ENCODE data around the gene NME8.
A peak's percentile ranks its signal among the peaks of the same experiment; 100 is the strongest.
"Not testable (repeated sequence)": the region's sequence is repeated elsewhere in the genome, so short reads cannot be mapped to it uniquely, and the experiment has no call there.

Gene NME8, protein sequence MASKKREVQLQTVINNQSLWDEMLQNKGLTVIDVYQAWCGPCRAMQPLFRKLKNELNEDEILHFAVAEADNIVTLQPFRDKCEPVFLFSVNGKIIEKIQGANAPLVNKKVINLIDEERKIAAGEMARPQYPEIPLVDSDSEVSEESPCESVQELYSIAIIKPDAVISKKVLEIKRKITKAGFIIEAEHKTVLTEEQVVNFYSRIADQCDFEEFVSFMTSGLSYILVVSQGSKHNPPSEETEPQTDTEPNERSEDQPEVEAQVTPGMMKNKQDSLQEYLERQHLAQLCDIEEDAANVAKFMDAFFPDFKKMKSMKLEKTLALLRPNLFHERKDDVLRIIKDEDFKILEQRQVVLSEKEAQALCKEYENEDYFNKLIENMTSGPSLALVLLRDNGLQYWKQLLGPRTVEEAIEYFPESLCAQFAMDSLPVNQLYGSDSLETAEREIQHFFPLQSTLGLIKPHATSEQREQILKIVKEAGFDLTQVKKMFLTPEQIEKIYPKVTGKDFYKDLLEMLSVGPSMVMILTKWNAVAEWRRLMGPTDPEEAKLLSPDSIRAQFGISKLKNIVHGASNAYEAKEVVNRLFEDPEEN

DNA sequence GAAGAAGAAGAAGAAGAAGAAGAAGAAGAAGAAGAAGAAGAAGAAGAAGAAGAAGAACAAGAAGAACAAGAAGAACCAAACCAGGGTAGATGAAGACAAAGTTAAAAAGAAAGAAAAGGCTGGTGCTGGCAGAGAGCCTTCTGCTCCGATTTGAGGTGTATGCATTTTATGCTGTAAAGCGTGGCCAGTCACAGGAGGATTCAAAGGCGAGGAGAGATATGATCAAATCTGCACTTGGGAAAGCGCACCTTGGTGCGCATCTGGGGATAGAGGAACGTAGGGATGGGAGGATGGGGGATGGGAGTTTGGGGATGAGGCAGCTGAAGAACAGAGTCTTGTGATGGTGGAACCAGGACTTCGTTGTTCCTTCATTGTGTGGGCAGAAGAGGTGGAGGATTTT, at the start of gene NME8:
TSS of gene NME8 (plus strand) at position 301 of the 400 bp plus-strand sequence. CDS start 1,670 bp downstream, outside the sequence.
- DNase-seq (ENCODE audit: low spot score): no peak
- TF ChIP-seq, protein P1, sequence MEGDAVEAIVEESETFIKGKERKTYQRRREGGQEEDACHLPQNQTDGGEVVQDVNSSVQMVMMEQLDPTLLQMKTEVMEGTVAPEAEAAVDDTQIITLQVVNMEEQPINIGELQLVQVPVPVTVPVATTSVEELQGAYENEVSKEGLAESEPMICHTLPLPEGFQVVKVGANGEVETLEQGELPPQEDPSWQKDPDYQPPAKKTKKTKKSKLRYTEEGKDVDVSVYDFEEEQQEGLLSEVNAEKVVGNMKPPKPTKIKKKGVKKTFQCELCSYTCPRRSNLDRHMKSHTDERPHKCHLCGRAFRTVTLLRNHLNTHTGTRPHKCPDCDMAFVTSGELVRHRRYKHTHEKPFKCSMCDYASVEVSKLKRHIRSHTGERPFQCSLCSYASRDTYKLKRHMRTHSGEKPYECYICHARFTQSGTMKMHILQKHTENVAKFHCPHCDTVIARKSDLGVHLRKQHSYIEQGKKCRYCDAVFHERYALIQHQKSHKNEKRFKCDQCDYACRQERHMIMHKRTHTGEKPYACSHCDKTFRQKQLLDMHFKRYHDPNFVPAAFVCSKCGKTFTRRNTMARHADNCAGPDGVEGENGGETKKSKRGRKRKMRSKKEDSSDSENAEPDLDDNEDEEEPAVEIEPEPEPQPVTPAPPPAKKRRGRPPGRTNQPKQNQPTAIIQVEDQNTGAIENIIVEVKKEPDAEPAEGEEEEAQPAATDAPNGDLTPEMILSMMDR (IDR thresholded peaks at IDR 0.05; ENCODE audit: extremely low read depth, missing control alignments): no peak

DNA sequence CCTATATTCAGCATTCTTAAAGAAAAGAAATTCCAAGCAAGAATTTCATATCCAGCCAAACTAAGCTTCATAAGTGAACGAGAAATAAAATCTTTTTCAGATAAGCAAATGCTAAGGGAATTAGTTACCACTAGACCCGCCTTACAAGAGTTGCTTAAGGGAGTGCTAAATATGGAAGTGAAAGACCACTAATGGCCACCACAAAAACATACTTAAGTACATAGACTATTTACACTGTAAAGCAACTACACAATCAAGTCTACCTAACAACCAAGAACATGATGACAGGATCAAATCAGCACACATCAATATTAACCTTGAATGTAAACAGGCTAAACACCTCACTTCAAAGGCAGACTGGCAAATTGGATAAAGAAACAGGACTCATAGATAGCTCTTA, 42.2 kb upstream of the NME8 start:
- DNase-seq (ENCODE audit: low spot score): no peak
- TF ChIP-seq, protein P1 (IDR thresholded peaks at IDR 0.05; ENCODE audit: extremely low read depth, missing control alignments): no peak

DNA sequence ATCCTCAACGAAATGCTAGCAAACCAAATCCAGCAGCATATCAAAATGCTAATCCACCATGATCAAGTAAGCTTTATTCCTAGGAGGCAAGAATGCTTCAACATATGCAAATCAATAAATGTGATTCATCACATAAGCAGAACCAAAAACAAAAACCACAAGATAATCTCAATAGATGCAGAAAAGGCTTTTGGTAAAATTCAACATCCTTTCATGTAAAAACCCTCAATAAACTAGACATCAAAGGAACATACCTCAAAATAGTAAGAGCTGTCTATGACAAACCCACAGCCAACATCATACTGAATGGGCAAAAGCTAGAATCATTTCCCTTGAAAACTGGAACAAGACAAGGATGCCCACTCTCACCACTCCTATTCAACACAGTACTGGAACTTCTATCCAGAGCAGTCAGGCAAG, 36.2 kb upstream of the NME8 start:
- not testable (repeated sequence) for DNase-seq (ENCODE audit: low spot score)

DNA sequence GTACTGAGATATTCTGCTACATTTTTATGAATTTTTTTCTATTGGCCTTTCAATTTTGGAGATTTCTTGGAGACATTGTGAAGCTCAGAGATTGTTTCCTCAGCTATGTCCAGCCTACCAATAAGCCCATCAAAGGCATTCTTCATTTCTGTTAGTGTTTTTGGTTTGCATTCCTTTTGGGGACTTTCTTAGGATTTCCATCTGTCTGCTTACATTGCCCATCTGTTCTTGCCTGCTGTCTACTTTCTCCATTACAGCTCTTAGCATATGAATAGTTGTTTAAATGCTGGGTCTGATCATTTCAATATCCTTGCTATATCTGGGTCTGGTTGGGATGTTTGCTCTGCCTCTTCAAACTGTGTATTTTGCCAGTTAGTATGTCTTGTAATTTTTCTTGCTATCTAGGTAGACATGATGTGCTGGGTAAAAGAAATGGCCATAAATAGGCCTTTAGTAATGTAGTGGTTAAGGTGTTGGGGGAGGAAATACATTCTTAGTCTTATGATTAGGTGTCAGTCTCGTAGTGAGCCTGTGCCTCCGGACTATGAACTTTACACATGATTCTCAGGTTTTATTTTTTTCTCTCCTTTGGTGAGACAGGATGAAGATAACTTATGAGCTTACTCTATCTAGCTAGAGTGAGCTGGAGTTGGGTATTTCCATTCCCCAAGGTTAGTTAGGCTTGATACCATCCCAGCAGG, 32.6 kb upstream of the NME8 start:
- DNase-seq (ENCODE audit: low spot score): peak; percentile 41

DNA sequence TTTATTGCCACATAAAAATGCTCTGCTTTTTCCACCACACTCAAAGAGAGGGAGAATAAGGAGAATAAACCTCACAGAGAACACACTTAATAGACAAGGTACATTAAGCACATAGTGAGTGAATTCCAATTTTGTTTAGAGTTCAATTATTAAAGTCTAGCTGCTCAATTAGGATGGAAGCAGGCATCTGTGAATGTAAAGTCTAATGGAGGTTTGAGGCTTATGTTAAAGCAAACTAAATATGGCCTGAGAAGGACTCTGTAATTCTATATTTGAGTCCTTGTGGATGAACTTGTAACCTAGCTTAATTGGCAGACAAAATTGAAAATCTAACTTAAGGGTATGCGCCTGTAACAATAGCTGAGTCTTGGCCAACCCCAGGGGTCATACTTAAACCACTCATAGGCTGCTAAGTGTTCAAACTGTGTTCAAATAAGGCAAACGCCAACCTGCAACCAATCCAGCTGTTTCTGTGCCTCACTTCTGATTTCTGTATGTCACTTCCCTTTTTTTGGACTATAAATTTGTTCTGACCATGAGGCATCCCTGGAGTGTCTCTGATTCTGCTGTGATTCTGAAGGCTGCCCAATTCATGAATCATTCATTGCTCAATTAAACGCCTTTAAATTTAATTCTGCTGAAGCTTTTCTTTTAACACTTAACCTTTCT, 31.3 kb upstream of the NME8 start:
- TF ChIP-seq, protein P1 (IDR thresholded peaks at IDR 0.05; ENCODE audit: extremely low read depth, missing control alignments): no peak
- DNase-seq (ENCODE audit: low spot score): no peak

More for the DNA sequence above, 32.6 kb upstream of the NME8 start:
- TF ChIP-seq, protein P1 (IDR thresholded peaks at IDR 0.05; ENCODE audit: extremely low read depth, missing control alignments): no peak

DNA sequence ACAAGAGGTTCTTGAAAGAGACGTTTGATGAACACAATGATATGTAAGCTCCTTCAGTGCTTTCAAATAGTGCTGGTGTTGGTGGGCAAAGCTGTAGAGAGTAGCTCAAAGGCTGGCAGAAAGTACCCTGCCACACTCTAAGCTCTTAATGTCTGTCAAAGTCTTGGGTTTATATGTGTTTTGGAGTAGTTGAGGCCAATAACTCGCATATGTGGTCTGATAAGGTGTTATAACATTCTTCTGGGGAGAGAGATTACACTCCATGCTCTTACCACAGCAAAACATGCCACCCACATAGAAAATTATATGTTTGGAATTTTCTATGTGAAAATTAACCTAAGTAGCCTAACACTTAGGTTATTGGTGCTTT, 30.8 kb upstream of the NME8 start:
- no peak for DNase-seq (ENCODE audit: low spot score)
- TF ChIP-seq, protein P1 (IDR thresholded peaks at IDR 0.05; ENCODE audit: extremely low read depth, missing control alignments): no peak

DNA sequence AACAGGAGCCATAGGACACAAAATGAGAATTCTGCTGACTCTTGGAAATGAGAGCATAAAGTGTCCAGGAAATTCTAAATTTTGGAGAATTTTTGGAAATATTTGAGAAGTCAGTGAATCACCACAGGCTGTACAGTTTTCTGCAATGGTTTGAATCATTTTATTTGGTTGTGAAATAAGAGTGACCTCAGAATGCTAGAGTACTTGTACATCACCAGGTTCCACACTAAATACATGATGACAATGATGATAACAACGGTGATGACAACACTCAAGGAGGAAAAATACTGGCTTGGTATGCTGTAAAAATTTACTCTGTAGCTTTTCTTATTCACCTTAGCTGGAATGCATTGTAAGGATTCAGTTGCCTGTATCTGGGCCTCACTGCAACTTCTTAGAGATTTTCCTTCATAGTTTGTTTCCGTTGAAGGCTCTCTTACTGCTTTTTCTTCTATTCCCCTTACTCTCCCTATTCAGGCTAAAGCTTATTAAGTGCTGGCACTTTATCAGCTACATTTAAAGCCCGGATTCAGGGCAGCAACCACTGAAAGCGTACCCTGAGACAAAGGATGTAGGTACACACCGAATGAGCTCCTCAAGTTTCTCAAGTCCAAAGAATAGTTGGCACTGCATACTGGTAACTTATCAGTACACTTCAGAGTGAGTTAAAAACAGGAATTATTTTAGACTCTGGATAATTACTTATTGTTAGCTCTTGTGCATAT, 30.2 kb upstream of the NME8 start:
- DNase-seq (ENCODE audit: low spot score): no peak
- TF ChIP-seq, protein P1 (IDR thresholded peaks at IDR 0.05; ENCODE audit: extremely low read depth, missing control alignments): no peak

All from GM20000 (cell line).